HCT116 (cell line): ENCODE results near the gene PRKG1. TPM values are rescaled to one million over a fixed set of nuclear protein-coding genes. Genes with fewer than 3 reads are reported as not detected.

Experiments
- ATAC-seq: fragments of 200-7000 bp; cut with Tn5 transposase; 2 replicates; pipeline ENCODE4 v1.9.1; 2020; ENCODE audit warnings: mild to moderate bottlenecking, moderate library complexity
- BruUV-seq: library from RNA; stranded (reverse); fragments of 400-500 nt; replicated peaks from 2 replicates; lab custom pipeline; 2021; lab: Mats Ljungman, UMichigan
- CTCF ChIA-PET: fragments of 300-600 bp; sonication (Branson Sonifier 250); formaldehyde crosslinking; loops from one replicate; lab custom pipeline; 2021; ENCODE audit warnings: antibody characterized with exemption; lab: Charles Lee
- POLR2A ChIA-PET: fragments of 300-600, 350-600 bp; sonication (Branson Sonifier 250); formaldehyde crosslinking; loops from one replicate; lab custom pipeline; 2021; ENCODE audit warnings: antibody characterized with exemption; lab: Charles Lee
- RAD21 ChIA-PET, 2 experiments: fragments of 300-600 bp; sonication (Branson Sonifier 250); formaldehyde crosslinking; loops; one replicate each; lab custom pipeline; 2023; ENCODE audit warnings: low total read pairs in 2 of 2; ENCODE audit not compliant: uncharacterized antibody in 2 of 2, unreplicated experiment in 2 of 2, low non-redundant PET in 1 of 2; lab: Charles Lee
- DNase-seq: peaks from one replicate; pipeline ENCODE4 v3.0.0-alpha.2; 2010; ENCODE audit warnings: low read depth, low spot score
- H2AFZ ChIP-seq: fragments of 200-600 bp; shearing (Covaris generic), sonication (generic); 2 replicates; pipeline ENCODE4 v1.6.1; 2017; ENCODE audit warnings: low read depth, mixed run types, mixed read lengths, antibody characterized with exemption, low read length; ENCODE audit not compliant: poor library complexity, severe bottlenecking
- H3K27ac ChIP-seq: 2 replicates; pipeline ENCODE4 v1.5.1; 2012; ENCODE audit warnings: low read depth, low read length
- H3K27me3 ChIP-seq: fragments of 200-600 bp; sonication (generic); 2 replicates; pipeline ENCODE4 v1.6.1; 2016; ENCODE audit warnings: mixed run types, low read length, mixed read lengths; ENCODE audit not compliant: insufficient read depth
- H3K36me3 ChIP-seq, 2 experiments: fragments of 200-500 bp in 1 of 2; fragments of 200-600 bp in 1 of 2; sonication (Bioruptor generic) in 1 of 2; sonication (generic) in 1 of 2; 2 replicates each; pipeline versions ENCODE4 v1.5.1 to v1.6.1; 2014 to 2016; ENCODE audit warnings: low read length in 2 of 2, inconsistent platforms in 1 of 2, mixed read lengths in 1 of 2, mixed run types in 1 of 2; ENCODE audit not compliant: insufficient read depth in 2 of 2, control insufficient read depth in 1 of 2
- H3K4me1 ChIP-seq, 2 experiments: fragments of 200-600 bp in 1 of 2; sonication (generic) in 1 of 2; 2 replicates each; pipeline versions ENCODE4 v1.5.1 to v1.6.1; 2012 to 2017; ENCODE audit warnings: low read length in 2 of 2, inconsistent platforms in 1 of 2, mild to moderate bottlenecking in 1 of 2, mixed read lengths in 1 of 2, mixed run types in 1 of 2, moderate library complexity in 1 of 2; ENCODE audit not compliant: insufficient read depth in 2 of 2, control insufficient read depth in 1 of 2
- H3K4me2 ChIP-seq: fragments of 200-600 bp; sonication (generic); 2 replicates; pipeline ENCODE4 v1.6.1; 2017; ENCODE audit warnings: mixed run types, low read length, mixed read lengths
- H3K4me3 ChIP-seq, 2 experiments: fragments of 200-600 bp in 1 of 2; sonication (generic) in 1 of 2; replicated peaks in 1 of 2; 2 replicates each; pipeline ENCODE4 v1.5.1; 2011 to 2016; ENCODE audit warnings: low read length in 2 of 2, control low read depth in 1 of 2, low read depth in 1 of 2, mild to moderate bottlenecking in 1 of 2, mixed read lengths in 1 of 2, mixed run types in 1 of 2
- H3K79me2 ChIP-seq: fragments of 200-600 bp; sonication (generic); 2 replicates; pipeline ENCODE4 v1.6.1; 2017; ENCODE audit warnings: mild to moderate bottlenecking, mixed run types, low read length, moderate library complexity, mixed read lengths; ENCODE audit not compliant: insufficient read depth
- H3K9ac ChIP-seq: fragments of 200-600 bp; sonication (generic); 2 replicates; pipeline ENCODE4 v1.6.1; 2016; ENCODE audit warnings: low read length, mixed read lengths
- H3K9me2 ChIP-seq: fragments of 200-600 bp; sonication (generic), shearing (Covaris generic); 2 replicates; pipeline ENCODE4 v1.6.1; 2017; ENCODE audit warnings: mixed run types, mild to moderate bottlenecking, moderate library complexity; ENCODE audit not compliant: insufficient read depth
- H3K9me3 ChIP-seq, 2 experiments: fragments of 200-500 bp in 1 of 2; fragments of 200-600 bp in 1 of 2; sonication (Bioruptor generic) in 1 of 2; sonication (generic) in 1 of 2; 2 replicates each; pipeline ENCODE4 v1.6.1; 2014 to 2017; ENCODE audit warnings: low read length in 2 of 2, mixed read lengths in 2 of 2, inconsistent platforms in 1 of 2, low read depth in 1 of 2, mild to moderate bottlenecking in 1 of 2, mixed run types in 1 of 2, moderate library complexity in 1 of 2; ENCODE audit not compliant: control insufficient read depth in 1 of 2, insufficient read depth in 1 of 2
- H4K20me1 ChIP-seq: fragments of 200-600 bp; sonication (generic), shearing (Covaris generic); 2 replicates; pipeline ENCODE4 v1.6.1; 2017; ENCODE audit warnings: mixed run types, mild to moderate bottlenecking, moderate library complexity; ENCODE audit not compliant: insufficient read depth
- EGR1 ChIP-seq: IDR thresholded peaks from 2 replicates; pipeline ENCODE4 v1.6.1; 2012; ENCODE audit warnings: low read depth
- EZH2 ChIP-seq: fragments of 200-600 bp; sonication (generic); IDR thresholded peaks from 2 replicates; pipeline ENCODE4 v1.6.1; 2017; ENCODE audit warnings: antibody characterized with exemption, mixed run types
- MAX ChIP-seq: IDR thresholded peaks from 2 replicates; pipeline ENCODE4 v1.6.1; 2012
- POLR2A ChIP-seq: IDR thresholded peaks from 2 replicates; pipeline ENCODE4 v1.7.0; 2011; ENCODE audit warnings: borderline replicate concordance; ENCODE audit not compliant: insufficient read depth, insufficient read length; ENCODE audit errors: extremely low read depth
- POLR2AphosphoS5 ChIP-seq: IDR thresholded peaks from 2 replicates; pipeline ENCODE4 v1.6.1; 2011; ENCODE audit warnings: mild to moderate bottlenecking, low read depth, low read length, moderate library complexity
- RAD21 ChIP-seq: IDR thresholded peaks from 2 replicates; pipeline ENCODE4 v1.6.1; 2012; ENCODE audit warnings: low read depth, mild to moderate bottlenecking
- REST ChIP-seq: IDR thresholded peaks from 2 replicates; pipeline ENCODE4 v1.6.1; 2012; ENCODE audit warnings: low read depth
- SIN3A ChIP-seq: IDR thresholded peaks from 2 replicates; pipeline ENCODE4 v1.6.1; 2012; ENCODE audit warnings: low read depth
- SP1 ChIP-seq: IDR thresholded peaks from 2 replicates; pipeline ENCODE4 v1.6.1; 2012; ENCODE audit warnings: low read depth
- YY1 ChIP-seq: IDR thresholded peaks from 2 replicates; pipeline ENCODE4 v1.6.1; 2011; ENCODE audit warnings: low read length, low read depth, moderate library complexity, mild to moderate bottlenecking; ENCODE audit not compliant: insufficient replicate concordance; ENCODE audit errors: extremely low read depth
- ZFX ChIP-seq: fragments of 450-650 bp; IDR thresholded peaks from 2 replicates; pipeline ENCODE4 v1.6.1; 2017
- intact Hi-C: fragments of 100-400 bp; cut with micrococcal nuclease; formaldehyde crosslinking; loops from 2 replicates; pipeline ENCODE4 v1.10.0; 2022
- total RNA-seq: library from RNA; stranded (reverse); gene quantifications from one replicate; pipeline ENCODE4 v1.2.1, GENCODE V29; 2021; ENCODE audit not compliant: unreplicated experiment
- TF ChIP-seq, protein P1 (sequence below), 3 experiments: fragments of 200-600 bp in 1 of 3; sonication (generic) in 1 of 3; IDR thresholded peaks in 2 of 3; conservative IDR thresholded peaks in 1 of 3; 2 replicates each; pipeline ENCODE4 v1.5.1; 2012 to 2017; ENCODE audit warnings: low read depth in 2 of 3, low read length in 2 of 3, antibody characterized with exemption in 1 of 3, borderline replicate concordance in 1 of 3, control low read depth in 1 of 3, mild to moderate bottlenecking in 1 of 3, mixed read lengths in 1 of 3, mixed run types in 1 of 3, moderate library complexity in 1 of 3; ENCODE audit not compliant: insufficient read depth in 1 of 3
- TF ChIP-seq, protein P2 (sequence below): IDR thresholded peaks from 2 replicates; pipeline ENCODE4 v1.6.1; 2011; ENCODE audit warnings: mild to moderate bottlenecking, low read length, moderate library complexity; ENCODE audit not compliant: insufficient replicate concordance; ENCODE audit errors: extremely low read depth

The PRKG1 gene
- total RNA-seq, 1 experiment from 2014 or later, result 1.4 TPM

DNA sequence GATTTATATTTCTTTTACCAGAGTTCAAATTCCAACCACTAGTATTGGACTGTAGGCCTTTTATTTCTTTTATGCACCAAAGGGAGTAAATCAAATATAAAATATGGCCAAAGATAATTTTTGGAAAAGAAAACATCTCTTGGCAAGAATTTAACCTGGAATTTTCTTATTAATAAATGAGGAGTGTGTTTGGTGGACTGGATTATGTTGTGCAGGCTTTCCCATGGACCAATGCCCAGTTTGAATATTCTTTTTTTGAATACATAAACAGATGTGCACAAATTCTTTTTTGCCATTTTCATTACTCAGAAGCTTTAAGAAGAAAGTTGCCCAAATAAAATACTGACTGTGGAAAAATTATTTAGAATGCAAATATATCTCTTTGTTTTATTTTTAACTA lies 22.1 kb upstream of the PRKG1 start:
- intact Hi-C loops, result no loop called here
- CTCF ChIA-PET, result no interaction called here
- Histone ChIP-seq H4K20me1 (no peaks in the 10 kb centered on the region), H3K27me3 (peaks cover 18% of the 10 kb centered on the region), H2AFZ (no peak overlapping the region), H3K4me1 (no peaks in the 10 kb centered on the region), H3K4me2 (no peak overlapping the region), H3K79me2 (no peaks in the 10 kb centered on the region), H3K9me2 (no peaks in the 10 kb centered on the region), H3K4me3 (no peak overlapping the region), H3K9ac (no peak overlapping the region), H3K36me3 (no peaks in the 10 kb centered on the region), H3K27ac (no peak overlapping the region), H3K9me3 (no peaks in the 10 kb centered on the region)
- POLR2A ChIA-PET, result no interaction called here
- RAD21 ChIA-PET, result no interaction called here
- no TSS peak for BruUV-seq
- DNase-seq (no peak), ATAC-seq (no peak)
- no peak for TF ChIP-seq MAX
- TF ChIP-seq, protein P1, sequence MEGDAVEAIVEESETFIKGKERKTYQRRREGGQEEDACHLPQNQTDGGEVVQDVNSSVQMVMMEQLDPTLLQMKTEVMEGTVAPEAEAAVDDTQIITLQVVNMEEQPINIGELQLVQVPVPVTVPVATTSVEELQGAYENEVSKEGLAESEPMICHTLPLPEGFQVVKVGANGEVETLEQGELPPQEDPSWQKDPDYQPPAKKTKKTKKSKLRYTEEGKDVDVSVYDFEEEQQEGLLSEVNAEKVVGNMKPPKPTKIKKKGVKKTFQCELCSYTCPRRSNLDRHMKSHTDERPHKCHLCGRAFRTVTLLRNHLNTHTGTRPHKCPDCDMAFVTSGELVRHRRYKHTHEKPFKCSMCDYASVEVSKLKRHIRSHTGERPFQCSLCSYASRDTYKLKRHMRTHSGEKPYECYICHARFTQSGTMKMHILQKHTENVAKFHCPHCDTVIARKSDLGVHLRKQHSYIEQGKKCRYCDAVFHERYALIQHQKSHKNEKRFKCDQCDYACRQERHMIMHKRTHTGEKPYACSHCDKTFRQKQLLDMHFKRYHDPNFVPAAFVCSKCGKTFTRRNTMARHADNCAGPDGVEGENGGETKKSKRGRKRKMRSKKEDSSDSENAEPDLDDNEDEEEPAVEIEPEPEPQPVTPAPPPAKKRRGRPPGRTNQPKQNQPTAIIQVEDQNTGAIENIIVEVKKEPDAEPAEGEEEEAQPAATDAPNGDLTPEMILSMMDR (IDR thresholded peaks at IDR 0.05 in 2 of 3, conservative IDR thresholded peaks at IDR 0.05 in 1 of 3; ENCODE audit: borderline replicate concordance in 1 of 3, insufficient read depth in 1 of 3, low read depth in 2 of 3, low read length in 2 of 3), result no peak
- no peak for TF ChIP-seq RAD21
- TF ChIP-seq POLR2AphosphoS5, result no peak
- no peak for TF ChIP-seq ZFX
- TF ChIP-seq REST, result no peak
- TF ChIP-seq SIN3A, result no peak
- no peak for TF ChIP-seq SP1
- no peak for TF ChIP-seq POLR2A
- TF ChIP-seq, protein P2, sequence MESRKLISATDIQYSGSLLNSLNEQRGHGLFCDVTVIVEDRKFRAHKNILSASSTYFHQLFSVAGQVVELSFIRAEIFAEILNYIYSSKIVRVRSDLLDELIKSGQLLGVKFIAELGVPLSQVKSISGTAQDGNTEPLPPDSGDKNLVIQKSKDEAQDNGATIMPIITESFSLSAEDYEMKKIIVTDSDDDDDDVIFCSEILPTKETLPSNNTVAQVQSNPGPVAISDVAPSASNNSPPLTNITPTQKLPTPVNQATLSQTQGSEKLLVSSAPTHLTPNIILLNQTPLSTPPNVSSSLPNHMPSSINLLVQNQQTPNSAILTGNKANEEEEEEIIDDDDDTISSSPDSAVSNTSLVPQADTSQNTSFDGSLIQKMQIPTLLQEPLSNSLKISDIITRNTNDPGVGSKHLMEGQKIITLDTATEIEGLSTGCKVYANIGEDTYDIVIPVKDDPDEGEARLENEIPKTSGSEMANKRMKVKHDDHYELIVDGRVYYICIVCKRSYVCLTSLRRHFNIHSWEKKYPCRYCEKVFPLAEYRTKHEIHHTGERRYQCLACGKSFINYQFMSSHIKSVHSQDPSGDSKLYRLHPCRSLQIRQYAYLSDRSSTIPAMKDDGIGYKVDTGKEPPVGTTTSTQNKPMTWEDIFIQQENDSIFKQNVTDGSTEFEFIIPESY, result no peak
- no peak for TF ChIP-seq YY1
- TF ChIP-seq EZH2, result no peak
- TF ChIP-seq EGR1, result no peak
